Measurements from ENCODE around the gene TP53RK.

Gene TP53RK

GRCh38 chr20:46715292-46715756 is 26.1 kb upstream of the TP53RK start:
- TF ChIP-seq CTCF (IDR thresholded peaks at IDR 0.05; ENCODE audit: low read depth, low read length) (no peak), MYC (IDR thresholded peaks at IDR 0.05; ENCODE audit: low read depth, low read length) (no peak), MAX (IDR thresholded peaks at IDR 0.05; ENCODE audit: low read depth, low read length) (no peak), POLR2A (IDR thresholded peaks at IDR 0.05; ENCODE audit: extremely low read depth, insufficient read length) (no peak)
- H3K4me3 ChIP-seq (ENCODE audit: low read depth, low read length), result no peak overlapping the region
- DNase-seq (ENCODE audit: low read depth), result no peak

- H3K4me3 ChIP-seq (ENCODE audit: low read depth, low read length), result no peak overlapping the region
- TF ChIP-seq MAX (IDR thresholded peaks at IDR 0.05; ENCODE audit: low read depth, low read length) (no peak), POLR2A (IDR thresholded peaks at IDR 0.05; ENCODE audit: extremely low read depth, insufficient read length) (no peak), CTCF (IDR thresholded peaks at IDR 0.05; ENCODE audit: low read depth, low read length) (no peak), MYC (IDR thresholded peaks at IDR 0.05; ENCODE audit: low read depth, low read length) (no peak)
- no peak for DNase-seq (ENCODE audit: low read depth)
These were observed 25.0 kb upstream of the TP53RK start for GRCh38 chr20:46713957-46714834.

- no peak for DNase-seq (ENCODE audit: low read depth)
- no peak for TF ChIP-seq POLR2A (IDR thresholded peaks at IDR 0.05; ENCODE audit: extremely low read depth, insufficient read length)
- no peak for TF ChIP-seq MYC (IDR thresholded peaks at IDR 0.05; ENCODE audit: low read depth, low read length)
- no peak for TF ChIP-seq MAX (IDR thresholded peaks at IDR 0.05; ENCODE audit: low read depth, low read length)
- TF ChIP-seq CTCF (IDR thresholded peaks at IDR 0.05; ENCODE audit: low read depth, low read length), result no peak
- no peak overlapping the region for H3K4me3 ChIP-seq (ENCODE audit: low read depth, low read length)
These were observed 22.9 kb upstream of the TP53RK start for GRCh38 chr20:46712056-46712636.

GRCh38 chr20:46710153-46710913 is 21.1 kb upstream of the TP53RK start:
- TF ChIP-seq CTCF (IDR thresholded peaks at IDR 0.05; ENCODE audit: low read depth, low read length) (no peak), POLR2A (IDR thresholded peaks at IDR 0.05; ENCODE audit: extremely low read depth, insufficient read length) (no peak), MYC (IDR thresholded peaks at IDR 0.05; ENCODE audit: low read depth, low read length) (no peak), MAX (IDR thresholded peaks at IDR 0.05; ENCODE audit: low read depth, low read length) (no peak)
- DNase-seq (ENCODE audit: low read depth), result no peak
- H3K4me3 ChIP-seq (ENCODE audit: low read depth, low read length), result no peak overlapping the region

GRCh38 chr20:46709459-46710152 is 20.4 kb upstream of the TP53RK start, which contains the start of gene SLC2A10:
SLC2A10 (plus strand) TSS chr20:46709649; CDS start chr20:46709737, 88 bp downstream.
- peak; percentile 20 for DNase-seq (ENCODE audit: low read depth)
- H3K4me3 ChIP-seq (ENCODE audit: low read depth, low read length), result no peak within 1 kb of the TSS
- TF ChIP-seq POLR2A (IDR thresholded peaks at IDR 0.05; ENCODE audit: extremely low read depth, insufficient read length), result no peak
- no peak for TF ChIP-seq CTCF (IDR thresholded peaks at IDR 0.05; ENCODE audit: low read depth, low read length)
